ENCODE results near the gene POLK. TPM values are rescaled to one million over a fixed set of nuclear protein-coding genes. Genes with fewer than 3 reads are reported as not detected.

Gene POLK
- total and polyA plus RNA-seq, 2 of the 13 experiments (the other 11 are each of a cell fraction or from before 2014, with no cell fraction given), result 8.6 to 11.7 TPM

DNA sequence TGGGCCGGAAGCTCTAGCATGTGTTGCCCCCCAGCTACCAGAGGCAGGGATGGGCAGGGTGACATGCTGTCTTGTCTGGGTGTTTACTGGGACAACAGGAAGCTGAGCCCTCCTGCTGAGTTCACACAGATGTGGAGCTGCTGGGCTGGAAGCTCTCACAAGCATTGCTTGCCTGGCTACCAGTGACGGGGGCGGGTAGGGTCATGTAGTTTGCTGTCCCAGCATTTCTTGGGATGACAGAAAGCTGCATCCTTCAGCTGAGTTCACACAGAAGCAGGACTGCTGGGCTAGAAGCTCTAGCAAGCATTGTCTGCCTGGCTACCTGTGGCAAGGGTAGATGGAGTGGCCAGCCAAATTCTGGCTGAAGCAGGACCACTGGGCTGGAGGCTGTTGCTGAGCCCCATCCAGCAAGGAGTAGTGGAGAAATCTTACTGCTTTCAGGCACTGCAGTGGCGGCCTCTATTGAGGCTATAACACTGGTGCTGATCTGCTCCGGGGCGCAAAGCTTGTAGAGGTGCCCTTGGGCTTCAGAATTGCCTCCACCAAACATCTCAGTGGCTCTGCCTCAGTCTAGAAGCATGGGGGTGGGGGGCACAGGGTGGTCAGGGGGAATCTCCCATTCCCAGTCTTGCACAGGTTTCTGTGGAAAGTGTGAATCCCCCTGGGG lies 25.1 kb downstream of the POLK start:
- DNase-seq (ENCODE audit: low spot score) (no peak), ATAC-seq (no peak), FAIRE-seq (no peak)
- Histone ChIP-seq H3K79me2 (ENCODE audit: insufficient read depth, low read length) (peaks cover 9% of the 10 kb centered on the region), H2AFZ (ENCODE audit: low read length) (no peak overlapping the region), H3K27me3 (ENCODE audit: control insufficient read depth in 1 of 2, insufficient read depth in 2 of 2, low read length in 2 of 2) (no peaks in the 10 kb centered on the region), H3K4me3 (replicated peaks in 1 of 3; ENCODE audit: insufficient read depth in 1 of 3, low read depth in 2 of 3, low read length in 3 of 3) (no peak overlapping the region), H3K36me3 (replicated peaks in 1 of 2; ENCODE audit: control insufficient read depth in 1 of 2, insufficient read depth in 2 of 2, low read length in 2 of 2) (no peaks in the 10 kb centered on the region), H4K20me1 (ENCODE audit: insufficient read depth, low read length) (0 out of 2 replicates have a peak, but pooled peaks cover 3% of the 10 kb centered on the region), H3K27ac (ENCODE audit: extremely low read length, insufficient read depth, low read length) (no peak overlapping the region), H3K9me3 (ENCODE audit: low read length) (no peaks in the 10 kb centered on the region), H3K4me1 (ENCODE audit: insufficient read depth, low read length) (no peaks in the 10 kb centered on the region), H3K4me2 (ENCODE audit: low read depth, low read length) (no peak overlapping the region), H3K9ac (ENCODE audit: insufficient read depth, low read depth, low read length) (no peak overlapping the region)
- TF ChIP-seq ZNF292 (CRISPR knock-in tag; IDR thresholded peaks at IDR 0.05; ENCODE audit: borderline replicate concordance, low read depth) (no peak), ATRX (CRISPR knock-in tag; IDR thresholded peaks at IDR 0.05; ENCODE audit: borderline replicate concordance) (no peak), NFATC3 (CRISPR knock-in tag; IDR thresholded peaks at IDR 0.05) (no peak)
- TF ChIP-seq, protein P1, sequence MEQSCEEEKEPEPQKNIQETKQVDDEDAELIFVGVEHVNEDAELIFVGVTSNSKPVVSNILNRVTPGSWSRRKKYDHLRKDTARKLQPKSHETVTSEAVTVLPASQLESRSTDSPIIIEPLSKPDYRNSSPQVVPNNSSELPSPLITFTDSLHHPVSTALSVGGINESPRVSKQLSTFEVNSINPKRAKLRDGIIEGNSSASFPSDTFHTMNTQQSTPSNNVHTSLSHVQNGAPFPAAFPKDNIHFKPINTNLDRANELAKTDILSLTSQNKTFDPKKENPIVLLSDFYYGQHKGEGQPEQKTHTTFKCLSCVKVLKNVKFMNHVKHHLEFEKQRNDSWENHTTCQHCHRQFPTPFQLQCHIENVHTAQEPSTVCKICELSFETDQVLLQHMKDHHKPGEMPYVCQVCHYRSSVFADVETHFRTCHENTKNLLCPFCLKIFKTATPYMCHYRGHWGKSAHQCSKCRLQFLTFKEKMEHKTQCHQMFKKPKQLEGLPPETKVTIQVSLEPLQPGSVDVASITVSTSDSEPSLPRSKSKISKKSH (CRISPR knock-in tag; IDR thresholded peaks at IDR 0.05; ENCODE audit: borderline replicate concordance), result no peak
- TF ChIP-seq, protein P2, sequence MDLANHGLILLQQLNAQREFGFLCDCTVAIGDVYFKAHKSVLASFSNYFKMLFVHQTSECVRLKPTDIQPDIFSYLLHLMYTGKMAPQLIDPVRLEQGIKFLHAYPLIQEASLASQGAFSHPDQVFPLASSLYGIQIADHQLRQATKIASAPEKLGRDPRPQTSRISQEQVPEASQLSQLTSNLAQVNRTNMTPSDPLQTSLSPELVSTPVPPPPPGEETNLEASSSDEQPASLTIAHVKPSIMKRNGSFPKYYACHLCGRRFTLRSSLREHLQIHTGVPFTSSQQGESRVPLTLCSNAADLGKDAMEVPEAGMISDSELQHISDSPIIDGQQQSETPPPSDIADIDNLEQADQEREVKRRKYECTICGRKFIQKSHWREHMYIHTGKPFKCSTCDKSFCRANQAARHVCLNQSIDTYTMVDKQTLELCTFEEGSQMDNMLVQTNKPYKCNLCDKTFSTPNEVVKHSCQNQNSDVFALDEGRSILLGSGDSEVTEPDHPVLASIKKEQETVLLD (CRISPR knock-in tag; IDR thresholded peaks at IDR 0.05; ENCODE audit: low read depth), result no peak
- TF ChIP-seq, protein P3, sequence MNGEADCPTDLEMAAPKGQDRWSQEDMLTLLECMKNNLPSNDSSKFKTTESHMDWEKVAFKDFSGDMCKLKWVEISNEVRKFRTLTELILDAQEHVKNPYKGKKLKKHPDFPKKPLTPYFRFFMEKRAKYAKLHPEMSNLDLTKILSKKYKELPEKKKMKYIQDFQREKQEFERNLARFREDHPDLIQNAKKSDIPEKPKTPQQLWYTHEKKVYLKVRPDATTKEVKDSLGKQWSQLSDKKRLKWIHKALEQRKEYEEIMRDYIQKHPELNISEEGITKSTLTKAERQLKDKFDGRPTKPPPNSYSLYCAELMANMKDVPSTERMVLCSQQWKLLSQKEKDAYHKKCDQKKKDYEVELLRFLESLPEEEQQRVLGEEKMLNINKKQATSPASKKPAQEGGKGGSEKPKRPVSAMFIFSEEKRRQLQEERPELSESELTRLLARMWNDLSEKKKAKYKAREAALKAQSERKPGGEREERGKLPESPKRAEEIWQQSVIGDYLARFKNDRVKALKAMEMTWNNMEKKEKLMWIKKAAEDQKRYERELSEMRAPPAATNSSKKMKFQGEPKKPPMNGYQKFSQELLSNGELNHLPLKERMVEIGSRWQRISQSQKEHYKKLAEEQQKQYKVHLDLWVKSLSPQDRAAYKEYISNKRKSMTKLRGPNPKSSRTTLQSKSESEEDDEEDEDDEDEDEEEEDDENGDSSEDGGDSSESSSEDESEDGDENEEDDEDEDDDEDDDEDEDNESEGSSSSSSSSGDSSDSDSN (CRISPR knock-in tag; IDR thresholded peaks at IDR 0.05), result no peak
- 100% methylated on average over 3 of the region's 6 CpGs for WGBS (ENCODE audit: low lambda C conversion rate)
- intact Hi-C loops (cut with micrococcal nuclease; ENCODE audit: unreplicated experiment) (no loop called here), in situ Hi-C loops (cut with HindIII; ENCODE audit: extremely low pct_ligation_motif_present, low pct_unique_long_range_greater_than_20kb) (no loop called here)
- BruUV-seq (replicated peaks), result no TSS peak
- POLR2A ChIA-PET, result no interaction called here
- CTCF ChIA-PET (ENCODE audit: low intra/inter-chr PET ratio, low total read pairs), result no interaction called here
